ENCODE data around the gene TSR1.
"Not testable (repeated sequence)": the region's sequence is repeated elsewhere in the genome, so short reads cannot be mapped to it uniquely, and the experiment has no call there.

TSR1 gene

GRCh38 chr17:2337544-2338314, 1.5 kb upstream of the TSR1 start:
- peak; percentile 86 for DNase-seq (ENCODE audit: low read depth, low spot score)

GRCh38 chr17:2336852-2337543, 741 bp upstream of the TSR1 start, which contains the start of gene SGSM2:
TSS of gene SGSM2 (plus strand) at chr17:2337501. CDS start at chr17:2337689, 188 bp downstream.
- DNase-seq (ENCODE audit: low read depth, low spot score), result peak; percentile 82

GRCh38 chr17:2335726-2336214, 487 bp downstream of the TSR1 start:
- peak; percentile 71 for DNase-seq (ENCODE audit: low read depth, low spot score)

- DNase-seq (ENCODE audit: low read depth, low spot score), result no peak
Measured at GRCh38 chr17:2331303-2331702, 5.0 kb downstream of the TSR1 start.

- no peak for DNase-seq (ENCODE audit: low read depth, low spot score)
Measured at GRCh38 chr17:2323629-2324314, 12.5 kb downstream of the TSR1 start.

GRCh38 chr17:2321399-2321798, 14.9 kb downstream of the TSR1 start:
- DNase-seq (ENCODE audit: low read depth, low spot score), result no peak

- no peak for DNase-seq (ENCODE audit: low read depth, low spot score)
Measured at GRCh38 chr17:2319051-2319450, 17.2 kb downstream of the TSR1 start.

- no peak for DNase-seq (ENCODE audit: low read depth, low spot score)
Measured at GRCh38 chr17:2317796-2318195, 18.5 kb downstream of the TSR1 start.

GRCh38 chr17:2316916-2317205, 19.4 kb downstream of the TSR1 start:
- DNase-seq (ENCODE audit: low read depth, low spot score), result not testable (repeated sequence)

- no peak for DNase-seq (ENCODE audit: low read depth, low spot score)
Measured at GRCh38 chr17:2312736-2313135, 23.5 kb downstream of the TSR1 start.

GRCh38 chr17:2309338-2310154, 26.7 kb downstream of the TSR1 start:
- peak; percentile 44 for DNase-seq (ENCODE audit: low read depth, low spot score)

GRCh38 chr17:2304931-2305330, 31.3 kb downstream of the TSR1 start:
- DNase-seq (ENCODE audit: low read depth, low spot score), result no peak

- DNase-seq (ENCODE audit: low read depth, low spot score), result peak; percentile 98
Measured at GRCh38 chr17:2303204-2304188, 32.8 kb downstream of the TSR1 start, which contains the start of the genes SMG6 and SRR. TSS of gene SMG6 (minus strand) at chr17:2303785. CDS start at chr17:2303720, 65 bp downstream. TSS of gene SRR (plus strand) at chr17:2303950. CDS start at chr17:2315561, 11,611 bp downstream.

GRCh38 chr17:2302778-2303203, 33.5 kb downstream of the TSR1 start:
- DNase-seq (ENCODE audit: low read depth, low spot score), result no peak

- no peak for DNase-seq (ENCODE audit: low read depth, low spot score)
Measured at GRCh38 chr17:2299756-2300155, 36.5 kb downstream of the TSR1 start.

- no peak for DNase-seq (ENCODE audit: low read depth, low spot score)
Measured at GRCh38 chr17:2299136-2299535, 37.1 kb downstream of the TSR1 start.

- no peak for DNase-seq (ENCODE audit: low read depth, low spot score)
Measured at GRCh38 chr17:2297023-2297422, 39.2 kb downstream of the TSR1 start.

GRCh38 chr17:2295575-2295974, 40.7 kb downstream of the TSR1 start:
- no peak for DNase-seq (ENCODE audit: low read depth, low spot score)

GRCh38 chr17:2292100-2292499, 44.2 kb downstream of the TSR1 start:
- DNase-seq (ENCODE audit: low read depth, low spot score), result peak; percentile 83

GRCh38 chr17:2289878-2290478, 46.3 kb downstream of the TSR1 start:
- DNase-seq (ENCODE audit: low read depth, low spot score), result no peak

Measured in astrocyte of the hippocampus (primary cell).